ENCODE data around the gene TBC1D32. TPM values are rescaled to one million over a fixed set of nuclear protein-coding genes. Genes with fewer than 3 reads are reported as not detected.
"Not testable (repeated sequence)": the region's sequence is repeated elsewhere in the genome, so short reads cannot be mapped to it uniquely, and the experiment has no call there.

The TBC1D32 gene
- total and polyA plus RNA-seq, 2 donors (not counting 3 experiments of a cell fraction or from before 2014, with no cell fraction given) = 2.5 to 4.0 TPM

DNA sequence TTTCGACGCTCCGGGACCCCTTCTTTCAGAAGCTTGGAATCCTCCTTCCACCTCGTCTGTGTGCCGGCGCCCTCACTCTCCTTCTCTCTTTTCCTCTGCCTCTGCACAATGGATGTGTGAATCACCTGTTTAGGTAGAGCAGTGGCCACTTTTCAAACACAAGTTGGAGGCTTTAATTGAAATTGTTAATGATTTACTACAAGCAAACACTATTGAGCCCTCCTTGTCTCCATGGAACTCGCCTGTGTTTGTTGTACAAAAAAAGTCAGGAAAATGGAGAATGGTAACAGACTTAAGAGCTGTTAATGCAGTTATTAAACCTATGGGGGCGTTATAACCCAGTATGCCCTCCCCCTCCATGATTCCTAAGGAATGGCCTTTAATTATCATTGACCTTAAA lies 290.6 kb downstream of the TBC1D32 start:
- CTCF ChIA-PET, POLR2A ChIA-PET: not testable (repeated sequence)

DNA sequence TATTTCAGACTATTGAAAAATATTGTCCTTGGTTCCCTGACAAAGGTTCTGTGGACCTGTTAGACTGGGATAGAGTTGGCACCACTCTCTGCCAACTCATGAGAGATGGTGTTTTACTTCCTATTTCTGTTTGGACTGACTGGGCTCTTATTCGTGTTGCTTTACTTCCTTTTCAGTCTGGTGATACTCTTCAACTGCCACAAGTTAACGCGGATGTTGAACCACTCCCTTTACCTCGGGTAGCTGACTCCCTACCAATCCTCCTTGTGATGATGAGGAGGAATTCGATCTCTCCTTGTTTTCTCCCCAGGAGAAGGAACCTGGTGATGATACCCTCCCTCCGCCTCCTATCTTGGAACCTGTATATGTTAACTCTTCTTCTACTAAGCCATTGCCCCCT lies 291.1 kb downstream of the TBC1D32 start:
- intact Hi-C loops (cut with micrococcal nuclease); dilution Hi-C loops (cut with MboI; ENCODE audit: extremely low pct_ligation_motif_present, low sequenced_read_pairs); FAIRE-seq: not testable (repeated sequence)

More for the DNA sequence above, 290.6 kb downstream of the TBC1D32 start:
- H3K9ac ChIP-seq (replicated peaks; ENCODE audit: extremely low read depth, insufficient read depth, low read length); FAIRE-seq; H3K9me3 ChIP-seq (replicated peaks; ENCODE audit: control insufficient read depth, insufficient read depth, low read length); H3K4me1 ChIP-seq (ENCODE audit: control insufficient read depth, extremely low read depth, insufficient read depth, low read length); H3K27ac ChIP-seq (ENCODE audit: insufficient read depth, low read depth, low read length); BruUV-seq (replicated peaks); H2AFZ ChIP-seq (ENCODE audit: low read depth, low read length); H4K20me1 ChIP-seq (replicated peaks; ENCODE audit: control insufficient read depth, extremely low read depth, insufficient read depth, low read length); dilution Hi-C loops (cut with MboI; ENCODE audit: extremely low pct_ligation_motif_present, low sequenced_read_pairs); H3K79me2 ChIP-seq (ENCODE audit: control insufficient read depth, insufficient read depth, low read length); H3K36me3 ChIP-seq (ENCODE audit: control insufficient read depth in 2 of 2, extremely low read depth in 1 of 2, insufficient read depth in 2 of 2, low read length in 2 of 2); H3K9me1 ChIP-seq (replicated peaks; ENCODE audit: control insufficient read depth, extremely low read depth, insufficient read depth, low read length); DNase-seq (ENCODE audit: low read depth, low spot score); H3K4me3 ChIP-seq (replicated peaks in 1 of 3; ENCODE audit: insufficient read depth in 1 of 3, low read depth in 1 of 3, low read length in 3 of 3); H3K27me3 ChIP-seq (ENCODE audit: control insufficient read depth in 2 of 2, insufficient read depth in 2 of 2, low read length in 2 of 2); intact Hi-C loops (cut with micrococcal nuclease); H3K4me2 ChIP-seq (ENCODE audit: insufficient read depth, low read length): not testable (repeated sequence)

DNA sequence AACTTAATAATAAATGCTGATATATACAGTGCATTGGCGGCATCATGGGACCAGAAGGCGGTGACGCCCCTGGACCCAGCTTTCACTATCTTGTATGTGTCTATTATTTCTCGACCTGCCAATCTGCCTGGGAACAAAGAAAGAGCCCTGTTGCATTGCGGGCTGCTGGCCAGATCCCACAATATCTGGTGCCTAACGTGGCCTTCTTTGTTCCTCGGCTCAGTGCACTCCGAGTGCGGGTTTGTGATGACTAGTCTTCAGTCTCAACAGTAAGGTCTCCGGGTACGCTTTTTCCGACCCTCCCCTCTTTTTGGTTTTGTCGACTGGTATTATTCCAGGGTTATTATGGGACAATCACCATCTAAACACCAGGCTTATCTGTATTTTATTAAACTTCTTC lies 291.5 kb downstream of the TBC1D32 start:
- H3K27me3 ChIP-seq (ENCODE audit: control insufficient read depth in 2 of 2, insufficient read depth in 2 of 2, low read length in 2 of 2) = no peaks in the 10 kb centered on the region
- no peak overlapping the region for H3K4me3 ChIP-seq (replicated peaks in 1 of 3; ENCODE audit: insufficient read depth in 1 of 3, low read depth in 1 of 3, low read length in 3 of 3)
- no peak overlapping the region for H3K4me2 ChIP-seq (ENCODE audit: insufficient read depth, low read length)
- POLR2A ChIA-PET = no interaction called here
- no peak for DNase-seq (ENCODE audit: low read depth, low spot score)
- H2AFZ ChIP-seq (ENCODE audit: low read depth, low read length) = no peak overlapping the region
- no peaks in the 10 kb centered on the region for H3K36me3 ChIP-seq (ENCODE audit: control insufficient read depth in 2 of 2, extremely low read depth in 1 of 2, insufficient read depth in 2 of 2, low read length in 2 of 2)
- no TSS peak for BruUV-seq (replicated peaks)
- H3K4me1 ChIP-seq (ENCODE audit: control insufficient read depth, extremely low read depth, insufficient read depth, low read length) = no peaks in the 10 kb centered on the region
- no peak overlapping the region for H3K9ac ChIP-seq (replicated peaks; ENCODE audit: extremely low read depth, insufficient read depth, low read length)
- FAIRE-seq = no peak
- dilution Hi-C loops (cut with MboI; ENCODE audit: extremely low pct_ligation_motif_present, low sequenced_read_pairs) (no loop called here), intact Hi-C loops (cut with micrococcal nuclease) (no loop called here)
- CTCF ChIA-PET = no interaction called here
- no peak for TF ChIP-seq POLR2AphosphoS5 (IDR thresholded peaks at IDR 0.05; ENCODE audit: insufficient read depth, low read depth, low read length)
- TF ChIP-seq MYC (IDR thresholded peaks at IDR 0.05; ENCODE audit: low read depth, low read length) = no peak
- TF ChIP-seq, protein P1, sequence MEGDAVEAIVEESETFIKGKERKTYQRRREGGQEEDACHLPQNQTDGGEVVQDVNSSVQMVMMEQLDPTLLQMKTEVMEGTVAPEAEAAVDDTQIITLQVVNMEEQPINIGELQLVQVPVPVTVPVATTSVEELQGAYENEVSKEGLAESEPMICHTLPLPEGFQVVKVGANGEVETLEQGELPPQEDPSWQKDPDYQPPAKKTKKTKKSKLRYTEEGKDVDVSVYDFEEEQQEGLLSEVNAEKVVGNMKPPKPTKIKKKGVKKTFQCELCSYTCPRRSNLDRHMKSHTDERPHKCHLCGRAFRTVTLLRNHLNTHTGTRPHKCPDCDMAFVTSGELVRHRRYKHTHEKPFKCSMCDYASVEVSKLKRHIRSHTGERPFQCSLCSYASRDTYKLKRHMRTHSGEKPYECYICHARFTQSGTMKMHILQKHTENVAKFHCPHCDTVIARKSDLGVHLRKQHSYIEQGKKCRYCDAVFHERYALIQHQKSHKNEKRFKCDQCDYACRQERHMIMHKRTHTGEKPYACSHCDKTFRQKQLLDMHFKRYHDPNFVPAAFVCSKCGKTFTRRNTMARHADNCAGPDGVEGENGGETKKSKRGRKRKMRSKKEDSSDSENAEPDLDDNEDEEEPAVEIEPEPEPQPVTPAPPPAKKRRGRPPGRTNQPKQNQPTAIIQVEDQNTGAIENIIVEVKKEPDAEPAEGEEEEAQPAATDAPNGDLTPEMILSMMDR (IDR thresholded peaks at IDR 0.05; ENCODE audit: extremely low read depth in 1 of 2, insufficient read depth in 1 of 2, low read depth in 1 of 2, low read length in 2 of 2) = no peak
- no peak for TF ChIP-seq JUN (IDR thresholded peaks at IDR 0.05; ENCODE audit: borderline replicate concordance, insufficient read depth, insufficient read length, low read depth)
- TF ChIP-seq, protein P2, sequence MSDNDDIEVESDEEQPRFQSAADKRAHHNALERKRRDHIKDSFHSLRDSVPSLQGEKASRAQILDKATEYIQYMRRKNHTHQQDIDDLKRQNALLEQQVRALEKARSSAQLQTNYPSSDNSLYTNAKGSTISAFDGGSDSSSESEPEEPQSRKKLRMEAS (IDR thresholded peaks at IDR 0.05; ENCODE audit: insufficient read depth, insufficient read length) = no peak
- no peak for TF ChIP-seq EZH2 (IDR thresholded peaks at IDR 0.05; ENCODE audit: borderline replicate concordance, low read depth, low read length, severe bottlenecking)
- TF ChIP-seq GATA2 (IDR thresholded peaks at IDR 0.05; ENCODE audit: insufficient read depth, insufficient read length, low read depth, low read length) = no peak
- no peak for TF ChIP-seq POLR2A (IDR thresholded peaks at IDR 0.05; ENCODE audit: low read depth, low read length)
- TF ChIP-seq FOS (IDR thresholded peaks at IDR 0.05; ENCODE audit: borderline replicate concordance, insufficient read depth, low read length) = no peak
- H4K20me1 ChIP-seq (replicated peaks; ENCODE audit: control insufficient read depth, extremely low read depth, insufficient read depth, low read length) = no peaks in the 10 kb centered on the region
- H3K9me3 ChIP-seq (replicated peaks; ENCODE audit: control insufficient read depth, insufficient read depth, low read length) = no peaks in the 10 kb centered on the region
- H3K9me1 ChIP-seq (replicated peaks; ENCODE audit: control insufficient read depth, extremely low read depth, insufficient read depth, low read length) = no peaks in the 10 kb centered on the region
- no peaks in the 10 kb centered on the region for H3K79me2 ChIP-seq (ENCODE audit: control insufficient read depth, insufficient read depth, low read length)
- no peak overlapping the region for H3K27ac ChIP-seq (ENCODE audit: insufficient read depth, low read depth, low read length)

More for the DNA sequence above, 291.1 kb downstream of the TBC1D32 start:
- H4K20me1 ChIP-seq (replicated peaks; ENCODE audit: control insufficient read depth, extremely low read depth, insufficient read depth, low read length); H3K9me3 ChIP-seq (replicated peaks; ENCODE audit: control insufficient read depth, insufficient read depth, low read length); H3K4me1 ChIP-seq (ENCODE audit: control insufficient read depth, extremely low read depth, insufficient read depth, low read length); H3K4me3 ChIP-seq (replicated peaks in 1 of 3; ENCODE audit: insufficient read depth in 1 of 3, low read depth in 1 of 3, low read length in 3 of 3); H3K36me3 ChIP-seq (ENCODE audit: control insufficient read depth in 2 of 2, extremely low read depth in 1 of 2, insufficient read depth in 2 of 2, low read length in 2 of 2); H3K27ac ChIP-seq (ENCODE audit: insufficient read depth, low read depth, low read length); DNase-seq (ENCODE audit: low read depth, low spot score); BruUV-seq (replicated peaks); H3K9me1 ChIP-seq (replicated peaks; ENCODE audit: control insufficient read depth, extremely low read depth, insufficient read depth, low read length); H3K4me2 ChIP-seq (ENCODE audit: insufficient read depth, low read length); CTCF ChIA-PET; H3K79me2 ChIP-seq (ENCODE audit: control insufficient read depth, insufficient read depth, low read length); POLR2A ChIA-PET; H3K27me3 ChIP-seq (ENCODE audit: control insufficient read depth in 2 of 2, insufficient read depth in 2 of 2, low read length in 2 of 2); H2AFZ ChIP-seq (ENCODE audit: low read depth, low read length); H3K9ac ChIP-seq (replicated peaks; ENCODE audit: extremely low read depth, insufficient read depth, low read length): not testable (repeated sequence)

Data from endothelial cell of umbilical vein (primary cell).